SK-N-SH (cell line): ENCODE results near the gene RALGDS. TPM values are rescaled to one million over a fixed set of nuclear protein-coding genes. Genes with fewer than 3 reads are reported as not detected.

ENCODE experiments used
- CTCF ChIA-PET: fragments of 300-600, 350-600 bp; formaldehyde crosslinking; extraction: SDS; loops from one replicate; lab custom pipeline; 2021; lab: Yijun Ruan, JAX
- POLR2A ChIA-PET: fragments of 350-600 bp; sonication (Branson Sonifier 250); formaldehyde crosslinking; extraction: SDS; loops from one replicate; lab custom pipeline; 2020; ENCODE audit warnings: antibody characterized with exemption, inconsistent platforms; lab: Yijun Ruan, JAX
- DNase-seq: peaks from one replicate; pipeline ENCODE4 v3.0.0; 2012
- H2AFZ ChIP-seq: fragments of 200-600 bp; sonication (generic); 2 replicates; pipeline ENCODE4 v1.8.1; 2016; ENCODE audit warnings: antibody characterized with exemption, mild to moderate bottlenecking, low read depth
- H3F3A ChIP-seq: fragments of 200-600 bp; sonication (generic); replicated peaks from 2 replicates; pipeline ENCODE3; 2016; ENCODE audit warnings: antibody characterized with exemption, mild to moderate bottlenecking; ENCODE audit not compliant: insufficient read depth
- H3K27ac ChIP-seq, 2 experiments: fragments of 200-500 bp in 1 of 2; fragments of 200-600 bp in 1 of 2; sonication (Bioruptor generic) in 1 of 2; sonication (generic), shearing (Covaris generic) in 1 of 2; 2 replicates each; pipeline versions ENCODE4 v1.5.1 to v1.6.1; 2014 to 2016; ENCODE audit warnings: low read depth in 2 of 2, inconsistent platforms in 1 of 2, low read length in 1 of 2, mild to moderate bottlenecking in 1 of 2, mixed read lengths in 1 of 2
- H3K27me3 ChIP-seq: fragments of 200-600 bp; sonication (generic), shearing (Covaris generic); 2 replicates; pipeline ENCODE4 v1.6.1; 2016; ENCODE audit warnings: mixed run types; ENCODE audit not compliant: insufficient read depth
- H3K36me3 ChIP-seq, 2 experiments: fragments of 200-500 bp in 1 of 2; fragments of 200-600 bp in 1 of 2; sonication (Bioruptor generic) in 1 of 2; sonication (generic) in 1 of 2; replicated peaks in 1 of 2; 2 replicates each; pipeline versions ENCODE3 to v1.5.1; 2014 to 2016; ENCODE audit warnings: low read length in 1 of 2, mild to moderate bottlenecking in 1 of 2; ENCODE audit not compliant: insufficient read depth in 2 of 2, control insufficient read depth in 1 of 2
- H3K4me1 ChIP-seq, 2 experiments: fragments of 200-500 bp in 1 of 2; fragments of 200-600 bp in 1 of 2; sonication (Bioruptor generic) in 1 of 2; sonication (generic), shearing (Covaris generic) in 1 of 2; 2 replicates each; pipeline versions ENCODE4 v1.5.1 to v1.6.1; 2014 to 2016; ENCODE audit warnings: low read depth in 1 of 2, low read length in 1 of 2, mixed run types in 1 of 2; ENCODE audit not compliant: insufficient read depth in 2 of 2, control insufficient read depth in 1 of 2
- H3K4me2 ChIP-seq: fragments of 200-600 bp; sonication (generic), shearing (Covaris generic); 2 replicates; pipeline ENCODE4 v1.6.1; 2017; ENCODE audit warnings: mixed run types
- H3K4me3 ChIP-seq, 2 experiments: fragments of 200-500 bp in 1 of 2; fragments of 200-600 bp in 1 of 2; sonication (Bioruptor generic) in 1 of 2; sonication (generic), shearing (Covaris generic) in 1 of 2; 2 replicates each; pipeline versions ENCODE4 v1.5.1 to v1.8.1; 2014 to 2016; ENCODE audit warnings: low read depth in 2 of 2, inconsistent platforms in 1 of 2, low read length in 1 of 2, mild to moderate bottlenecking in 1 of 2, mixed read lengths in 1 of 2, moderate library complexity in 1 of 2
- H3K79me2 ChIP-seq: fragments of 200-600 bp; sonication (generic); 2 replicates; pipeline ENCODE4 v1.8.1; 2017; ENCODE audit warnings: mild to moderate bottlenecking; ENCODE audit not compliant: insufficient read depth
- H3K9ac ChIP-seq: fragments of 200-600 bp; sonication (generic); 2 replicates; pipeline ENCODE4 v1.6.1; 2017; ENCODE audit warnings: mixed run types
- H3K9me2 ChIP-seq: fragments of 200-600 bp; sonication (generic); 2 replicates; pipeline ENCODE4 v1.6.1; 2017; ENCODE audit warnings: mixed run types
- H3K9me3 ChIP-seq: fragments of 200-600 bp; sonication (generic); 2 replicates; pipeline ENCODE4 v1.6.1; 2017; ENCODE audit warnings: mixed run types, mild to moderate bottlenecking, moderate library complexity
- H4K20me1 ChIP-seq: fragments of 200-600 bp; sonication (generic); 2 replicates; pipeline ENCODE4 v1.6.1; 2017; ENCODE audit warnings: mild to moderate bottlenecking, mixed run types; ENCODE audit not compliant: insufficient read depth
- EZH2phosphoT487 ChIP-seq: fragments of 200-600 bp; sonication (generic); IDR thresholded peaks from 2 replicates; pipeline ENCODE4 v1.6.1; 2017; ENCODE audit warnings: low read depth, mixed run types, mild to moderate bottlenecking, antibody characterized with exemption, moderate library complexity, borderline replicate concordance
- FOSL2 ChIP-seq: IDR thresholded peaks from 2 replicates; pipeline ENCODE4 v1.4.0; 2012; ENCODE audit warnings: low read depth, mild to moderate bottlenecking, moderate library complexity, borderline replicate concordance
- FOXM1 ChIP-seq: IDR thresholded peaks from 2 replicates; pipeline ENCODE4 v1.4.0; 2012; ENCODE audit warnings: low read depth, mild to moderate bottlenecking
- JUND ChIP-seq: IDR thresholded peaks from 2 replicates; pipeline ENCODE4 v1.4.0; 2012
- MEF2A ChIP-seq: IDR thresholded peaks from 2 replicates; pipeline ENCODE4 v1.4.0; 2012; ENCODE audit warnings: low read depth, borderline replicate concordance
- MXI1 ChIP-seq: IDR thresholded peaks from 2 replicates; pipeline ENCODE4 v1.6.1; 2012; ENCODE audit warnings: mild to moderate bottlenecking, low read depth, low read length, improper control_type of control experiment
- NRF1 ChIP-seq: IDR thresholded peaks from 2 replicates; pipeline ENCODE4 v1.6.1; 2012; ENCODE audit warnings: low read depth, mild to moderate bottlenecking, low read length
- POLR2AphosphoS5 ChIP-seq: IDR thresholded peaks from 2 replicates; pipeline ENCODE4 v1.6.1; 2012; ENCODE audit warnings: low read depth, low read length
- RAD21 ChIP-seq: IDR thresholded peaks from 2 replicates; pipeline ENCODE4 v1.6.1; 2012; ENCODE audit warnings: mild to moderate bottlenecking, low read length
- RFX5 ChIP-seq: IDR thresholded peaks from 2 replicates; pipeline ENCODE4 v1.6.1; 2012; ENCODE audit warnings: mild to moderate bottlenecking, improper control_type of control experiment, low read length
- SIN3A ChIP-seq: IDR thresholded peaks from 2 replicates; pipeline ENCODE4 v1.6.1; 2012; ENCODE audit warnings: low read depth, mild to moderate bottlenecking, low read length, moderate library complexity, borderline replicate concordance
- SMC3 ChIP-seq: IDR thresholded peaks from 2 replicates; pipeline ENCODE4 v1.6.1; 2012; ENCODE audit warnings: low read depth, low read length, improper control_type of control experiment
- TAF1 ChIP-seq: IDR thresholded peaks from 2 replicates; pipeline ENCODE4 v1.6.1; 2012; ENCODE audit warnings: low read depth, mild to moderate bottlenecking, low read length, moderate library complexity, borderline replicate concordance
- TCF12 ChIP-seq: IDR thresholded peaks from 2 replicates; pipeline ENCODE4 v1.4.0; 2012
- YY1 ChIP-seq: IDR thresholded peaks from 2 replicates; pipeline ENCODE4 v1.4.0; 2012; ENCODE audit warnings: low read depth, mild to moderate bottlenecking
- WGBS: methylation state at CpG from one replicate; pipeline ENCODE4 v1.1.6; 2017; ENCODE audit warnings: low lambda C conversion rate; 5-methylcytosine and 5-hydroxymethylcytosine counted together
- polyA plus RNA-seq, 3 experiments: library from polyadenylated mRNA; depleted of rRNA; stranded (reverse); fragments of >200 nt; gene quantifications; 2 replicates each; pipeline ENCODE4 v1.2.3, GENCODE V29; 2012
- TF ChIP-seq, protein P1 (sequence below): fragments of 150-350 bp; IDR thresholded peaks from 2 replicates; pipeline ENCODE4 v1.6.1; 2017; ENCODE audit warnings: antibody characterized with exemption, low read length, low read depth, borderline replicate concordance
- TF ChIP-seq, protein P2 (sequence below): fragments of 200-600 bp; sonication (generic); IDR thresholded peaks from 2 replicates; pipeline ENCODE4 v1.6.1; 2017; ENCODE audit warnings: antibody characterized with exemption, mild to moderate bottlenecking, moderate library complexity

The RALGDS gene
- polyA plus RNA-seq, 1 of the 3 experiments (the other 2 are of a cell fraction): 64.7 TPM

DNA sequence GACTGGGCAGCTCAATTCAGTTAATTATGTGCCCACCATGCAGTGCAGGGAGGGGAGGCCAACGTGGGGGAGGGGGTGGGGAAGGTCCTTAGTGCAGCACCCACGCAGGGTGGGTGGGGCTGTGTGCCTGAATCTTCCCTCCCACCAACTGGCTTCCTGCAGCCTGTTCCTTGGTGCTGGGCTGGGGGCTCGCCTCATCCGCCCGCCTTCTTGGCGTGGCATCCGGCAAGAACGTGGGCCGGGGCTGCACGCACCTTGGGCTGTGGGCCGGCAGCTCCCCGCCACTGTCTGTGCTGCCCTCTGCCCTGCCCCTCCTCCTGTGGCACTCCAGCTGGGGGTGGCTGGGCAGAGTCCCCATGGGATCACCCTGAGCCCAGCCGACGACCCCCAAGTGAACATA, 19.6 kb upstream of the RALGDS start:
- no peak for DNase-seq
- Histone ChIP-seq H3K9ac (no peak overlapping the region), H3K27ac (no peak overlapping the region; a peak in 1 of 4 replicates), H3K9me2 (no peaks in the 10 kb centered on the region), H3K4me3 (no peak overlapping the region), H3K36me3 (no peaks in the 10 kb centered on the region), H3K79me2 (peaks cover 30% of the 10 kb centered on the region; the same call in 1 of the 2 replicates), H3F3A (peaks cover 10% of the 10 kb centered on the region), H3K4me2 (no peak overlapping the region), H3K4me1 (peaks cover 4 to 64% of the 10 kb centered on the region in 2 experiments; a peak in 3 of 4 replicates), H3K9me3 (no peaks in the 10 kb centered on the region), H2AFZ (no peak overlapping the region), H4K20me1 (peaks cover 74% of the 10 kb centered on the region), H3K27me3 (no peaks in the 10 kb centered on the region)
- TF ChIP-seq YY1: no peak
- TF ChIP-seq, protein P1, sequence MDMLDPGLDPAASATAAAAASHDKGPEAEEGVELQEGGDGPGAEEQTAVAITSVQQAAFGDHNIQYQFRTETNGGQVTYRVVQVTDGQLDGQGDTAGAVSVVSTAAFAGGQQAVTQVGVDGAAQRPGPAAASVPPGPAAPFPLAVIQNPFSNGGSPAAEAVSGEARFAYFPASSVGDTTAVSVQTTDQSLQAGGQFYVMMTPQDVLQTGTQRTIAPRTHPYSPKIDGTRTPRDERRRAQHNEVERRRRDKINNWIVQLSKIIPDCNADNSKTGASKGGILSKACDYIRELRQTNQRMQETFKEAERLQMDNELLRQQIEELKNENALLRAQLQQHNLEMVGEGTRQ: no peak
- no peak for TF ChIP-seq RAD21
- no peak for TF ChIP-seq SIN3A
- no peak for TF ChIP-seq FOSL2
- TF ChIP-seq NRF1: no peak
- no peak for TF ChIP-seq JUND
- TF ChIP-seq MEF2A: no peak
- no peak for TF ChIP-seq FOXM1
- no peak for TF ChIP-seq EZH2phosphoT487
- no peak for TF ChIP-seq SMC3
- no peak for TF ChIP-seq MXI1
- TF ChIP-seq, protein P2, sequence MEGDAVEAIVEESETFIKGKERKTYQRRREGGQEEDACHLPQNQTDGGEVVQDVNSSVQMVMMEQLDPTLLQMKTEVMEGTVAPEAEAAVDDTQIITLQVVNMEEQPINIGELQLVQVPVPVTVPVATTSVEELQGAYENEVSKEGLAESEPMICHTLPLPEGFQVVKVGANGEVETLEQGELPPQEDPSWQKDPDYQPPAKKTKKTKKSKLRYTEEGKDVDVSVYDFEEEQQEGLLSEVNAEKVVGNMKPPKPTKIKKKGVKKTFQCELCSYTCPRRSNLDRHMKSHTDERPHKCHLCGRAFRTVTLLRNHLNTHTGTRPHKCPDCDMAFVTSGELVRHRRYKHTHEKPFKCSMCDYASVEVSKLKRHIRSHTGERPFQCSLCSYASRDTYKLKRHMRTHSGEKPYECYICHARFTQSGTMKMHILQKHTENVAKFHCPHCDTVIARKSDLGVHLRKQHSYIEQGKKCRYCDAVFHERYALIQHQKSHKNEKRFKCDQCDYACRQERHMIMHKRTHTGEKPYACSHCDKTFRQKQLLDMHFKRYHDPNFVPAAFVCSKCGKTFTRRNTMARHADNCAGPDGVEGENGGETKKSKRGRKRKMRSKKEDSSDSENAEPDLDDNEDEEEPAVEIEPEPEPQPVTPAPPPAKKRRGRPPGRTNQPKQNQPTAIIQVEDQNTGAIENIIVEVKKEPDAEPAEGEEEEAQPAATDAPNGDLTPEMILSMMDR: no peak
- TF ChIP-seq POLR2AphosphoS5: no peak
- no peak for TF ChIP-seq TCF12
- no peak for TF ChIP-seq RFX5
- TF ChIP-seq TAF1: no peak
- ChIA-PET CTCF (interaction anchor here (3.4 to 12.1 kb wide), 2 partner anchors 5 to 38 kb away, joined by 15 to 163 read pairs; no protein-coding TSS in a partner anchor), POLR2A (no interaction called here)
- 57% methylated on average over 2 of the region's 14 CpGs for WGBS

DNA sequence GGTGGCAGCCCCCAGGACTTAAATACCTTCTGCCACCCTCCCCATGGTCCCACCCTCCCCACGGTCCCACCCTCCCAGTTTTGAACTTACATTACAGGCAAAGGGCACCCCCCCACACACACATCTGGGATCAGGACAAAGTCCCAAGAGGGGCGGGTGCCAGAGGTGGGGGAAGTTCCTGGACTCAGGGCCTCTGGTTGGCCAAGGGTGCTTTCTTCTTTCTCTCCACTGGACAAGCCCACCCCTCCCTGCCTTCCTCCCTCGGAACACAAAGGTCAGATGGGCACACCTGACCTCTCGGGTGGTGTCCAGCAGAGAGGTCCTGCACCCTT, 19.1 kb upstream of the RALGDS start:
- no peaks in the 10 kb centered on the region for H3K9me2 ChIP-seq
- H3K9me3 ChIP-seq: no peaks in the 10 kb centered on the region
- H4K20me1 ChIP-seq: peaks cover 74% of the 10 kb centered on the region
- H3K36me3 ChIP-seq: no peaks in the 10 kb centered on the region
- H3K4me1 ChIP-seq: peaks cover 9 to 68% of the 10 kb centered on the region in 2 experiments
- H3K4me3 ChIP-seq: no peak overlapping the region
- peaks cover 11% of the 10 kb centered on the region for H3F3A ChIP-seq
- H3K27ac ChIP-seq: no peak overlapping the region; a peak in 1 of 4 replicates
- H3K4me2 ChIP-seq: no peak overlapping the region
- TF ChIP-seq YY1: no peak
- TF ChIP-seq, all 33 proteins: peak for 0
- H3K27me3 ChIP-seq: no peaks in the 10 kb centered on the region
- POLR2A ChIA-PET: no interaction called here
- WGBS: 88% methylated on average over 3 of the region's 4 CpGs
- CTCF ChIA-PET: interaction anchor here (3.4 to 12.1 kb wide), 2 partner anchors 6 to 37 kb away, joined by 15 to 163 read pairs; no protein-coding TSS in a partner anchor
- H3K9ac ChIP-seq: no peak overlapping the region
- peaks cover 26% of the 10 kb centered on the region; the same call in 1 of the 2 replicates for H3K79me2 ChIP-seq
- H2AFZ ChIP-seq: no peak overlapping the region
- no peak for DNase-seq
